GM19043 (cell line): ENCODE measurements around the gene SAMD8.

ENCODE experiments used
- ATAC-seq: cut with Tn5 transposase; IDR thresholded peaks from one replicate; pipeline ENCODE4 v1.9.1; 2021; ENCODE audit warnings: low read depth; ENCODE audit not compliant: unreplicated experiment

Gene SAMD8

DNA sequence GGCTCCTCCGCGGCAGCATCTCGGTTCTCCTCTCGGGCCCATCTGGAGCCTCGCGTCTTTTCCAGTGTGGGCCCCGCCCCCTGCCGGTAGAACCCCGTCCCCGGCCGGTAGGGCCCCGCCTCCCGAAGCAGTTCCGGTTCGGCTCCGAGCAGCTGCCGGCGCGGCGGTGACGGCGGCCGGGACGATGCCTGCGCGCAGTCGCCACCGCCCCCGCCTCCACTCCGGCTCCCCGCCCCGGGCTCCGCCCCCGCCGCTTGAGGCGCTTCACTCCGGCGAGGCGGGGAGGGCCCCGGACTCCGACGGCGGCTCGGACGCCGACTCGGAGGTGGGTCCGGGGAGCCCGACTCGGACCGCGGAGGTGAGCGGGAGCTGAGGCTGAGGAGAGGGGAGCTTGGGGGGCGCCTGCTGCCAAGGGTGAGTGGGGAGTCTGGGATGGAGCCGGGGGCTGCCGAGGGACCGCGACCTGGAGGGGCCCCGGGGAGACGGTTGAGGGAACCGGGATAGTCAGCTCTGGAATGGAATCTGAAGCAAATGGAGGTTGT is at the start of gene SAMD8:
Gene SAMD8 (plus strand): TSS at position 292 of the 542 bp plus-strand sequence. CDS start 38,873 bp downstream, outside the sequence.
- ATAC-seq, result peak; percentile 77

DNA sequence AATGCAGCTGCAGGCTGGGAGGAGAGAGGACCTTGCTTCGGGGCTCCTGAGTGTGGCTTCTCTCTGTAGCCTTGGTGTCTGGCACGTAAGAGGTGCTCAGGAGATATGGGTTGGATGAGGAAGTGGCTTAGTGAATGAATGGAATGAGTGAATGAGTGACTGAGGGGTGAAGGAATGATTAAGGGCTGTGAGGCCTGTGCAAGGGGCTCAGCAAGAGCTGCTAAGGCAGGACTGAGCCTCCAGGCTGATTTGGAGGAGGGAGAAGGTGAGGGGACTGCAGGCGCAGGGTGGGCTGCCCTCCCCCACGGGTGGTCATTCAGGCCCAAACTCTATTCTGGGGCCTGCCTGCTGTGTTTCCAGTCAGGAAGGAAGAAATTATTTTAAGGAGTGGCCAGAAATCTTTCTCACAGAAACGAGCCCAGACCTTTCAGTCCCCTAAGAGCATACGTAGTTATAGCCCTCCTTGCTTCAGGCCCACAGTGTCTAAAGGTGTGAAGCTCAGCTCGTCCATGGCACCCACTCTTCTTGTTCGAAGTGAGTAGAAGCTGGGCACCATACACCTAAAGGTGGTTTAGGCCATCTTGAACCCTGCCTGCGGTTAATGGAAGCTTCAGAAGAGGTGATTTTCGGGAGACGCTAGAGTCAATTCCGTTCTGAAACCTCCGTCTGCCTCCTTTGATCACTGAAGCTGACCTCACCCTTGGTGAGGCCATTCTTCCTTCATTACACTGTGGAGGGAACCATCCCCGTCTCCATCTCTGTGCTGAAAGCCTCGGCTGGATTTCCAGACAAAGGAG is 49.5 kb upstream of the SAMD8 start:
- no peak for ATAC-seq

DNA sequence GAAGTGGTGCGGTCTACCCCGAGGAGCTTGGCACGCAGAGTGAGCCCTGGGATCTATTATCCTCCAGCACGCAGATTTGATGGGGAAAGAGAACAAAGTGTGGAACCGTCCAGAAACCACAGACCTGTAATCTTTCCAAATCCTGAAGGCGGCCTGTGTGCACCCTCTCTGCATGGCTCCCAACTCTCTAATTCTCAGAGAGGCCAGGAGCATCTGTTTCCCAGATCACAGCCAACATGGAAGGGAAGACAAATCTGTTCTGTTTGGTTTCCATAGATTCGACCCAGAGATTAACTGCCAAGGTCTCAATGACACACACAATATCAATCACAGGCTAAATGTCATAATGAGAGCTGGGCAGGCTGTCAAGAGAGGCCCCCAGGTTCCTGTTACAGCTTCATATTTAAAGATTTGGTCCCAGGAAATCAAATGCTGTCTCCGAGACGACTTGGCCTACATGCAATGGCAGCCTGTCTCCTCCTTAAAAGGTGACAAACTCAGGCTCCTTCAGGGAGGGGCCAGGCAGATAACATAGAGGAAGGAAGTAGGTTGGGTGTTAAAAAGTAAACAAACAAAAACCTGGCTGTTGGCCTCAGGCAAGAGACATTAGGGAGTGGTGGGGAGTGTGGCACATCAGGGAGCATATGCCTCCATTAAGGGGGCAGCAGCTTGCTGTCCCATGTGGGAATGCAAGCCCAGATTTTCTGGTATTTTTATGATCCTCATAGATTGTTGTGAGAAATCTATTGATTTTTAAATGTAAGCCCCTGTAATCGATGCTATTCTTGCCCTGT is 48.8 kb upstream of the SAMD8 start:
- no peak for ATAC-seq

DNA sequence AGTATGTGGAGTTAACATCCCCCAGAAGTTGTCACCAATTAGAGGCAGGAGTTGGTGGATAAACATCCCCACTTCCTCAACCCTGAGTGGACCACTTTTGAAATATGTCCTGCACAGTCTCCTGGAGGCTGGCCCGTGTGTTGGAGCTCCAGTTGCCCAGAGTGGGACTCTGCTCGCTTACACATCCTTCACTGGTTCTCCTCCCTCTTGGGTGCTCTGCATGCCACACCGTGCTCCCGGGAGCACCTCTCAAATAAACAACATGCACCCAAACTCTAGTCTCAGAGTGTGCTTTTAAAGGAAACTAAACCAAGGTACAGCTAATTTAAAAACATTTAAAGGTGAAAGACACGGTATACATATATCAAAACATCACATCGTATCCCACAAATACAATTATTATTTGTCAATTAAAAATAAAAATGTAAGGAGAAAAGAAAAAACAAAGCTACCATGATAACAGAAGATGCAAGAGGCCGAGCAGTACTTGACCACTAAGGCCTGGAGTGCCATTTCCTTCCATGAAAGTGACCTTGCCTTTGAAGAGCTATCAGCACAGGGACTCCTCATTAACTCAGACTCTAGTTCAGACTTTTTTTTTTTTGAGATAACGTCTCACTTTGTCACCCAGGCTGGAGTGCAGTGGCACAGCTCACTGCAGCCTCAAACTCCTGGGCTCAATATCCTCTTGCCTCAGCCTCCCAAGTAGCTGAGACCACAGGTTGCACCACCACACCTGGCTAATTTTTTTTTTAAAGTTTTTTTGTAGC is 47.8 kb upstream of the SAMD8 start:
- ATAC-seq, result no peak

DNA sequence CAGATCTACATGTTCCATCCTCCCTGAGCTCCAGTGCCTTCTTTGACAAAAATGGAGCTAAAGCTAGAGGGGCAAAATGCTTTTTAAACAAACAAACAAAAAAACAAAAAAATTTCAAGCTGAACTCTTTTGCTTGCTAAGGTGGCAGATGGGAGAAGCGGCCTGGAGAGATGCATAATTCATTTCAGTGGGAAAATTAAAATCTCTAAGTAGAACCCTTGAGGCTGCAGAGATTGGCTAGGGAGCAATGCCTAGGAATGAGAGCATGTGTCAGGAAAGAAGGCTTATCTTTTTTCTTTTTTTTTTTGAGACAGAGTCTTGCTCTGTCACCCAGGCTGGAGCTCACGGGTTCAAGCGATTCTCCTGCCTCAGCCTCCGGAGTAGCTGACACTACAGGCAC is 46.4 kb upstream of the SAMD8 start:
- no peak for ATAC-seq

DNA sequence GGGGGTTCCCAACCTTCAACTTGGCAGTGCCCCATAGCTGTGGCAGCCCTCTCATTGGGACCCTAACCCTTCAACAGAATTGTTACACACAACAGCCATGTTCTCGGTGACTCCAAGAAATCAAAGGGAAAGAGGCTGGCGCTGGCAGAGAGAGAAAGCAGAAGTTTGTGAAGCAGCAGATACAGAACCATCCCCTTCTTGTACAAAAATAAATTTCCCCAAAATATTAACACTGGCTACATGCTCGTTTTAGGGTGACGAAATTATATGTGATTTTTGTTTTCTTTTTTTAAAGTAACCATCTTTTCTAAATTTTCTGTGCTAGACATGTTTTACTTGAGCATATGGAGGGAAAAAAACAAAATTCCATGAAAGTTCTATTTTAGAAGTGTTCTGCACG is 45.2 kb upstream of the SAMD8 start:
- ATAC-seq, result no peak

DNA sequence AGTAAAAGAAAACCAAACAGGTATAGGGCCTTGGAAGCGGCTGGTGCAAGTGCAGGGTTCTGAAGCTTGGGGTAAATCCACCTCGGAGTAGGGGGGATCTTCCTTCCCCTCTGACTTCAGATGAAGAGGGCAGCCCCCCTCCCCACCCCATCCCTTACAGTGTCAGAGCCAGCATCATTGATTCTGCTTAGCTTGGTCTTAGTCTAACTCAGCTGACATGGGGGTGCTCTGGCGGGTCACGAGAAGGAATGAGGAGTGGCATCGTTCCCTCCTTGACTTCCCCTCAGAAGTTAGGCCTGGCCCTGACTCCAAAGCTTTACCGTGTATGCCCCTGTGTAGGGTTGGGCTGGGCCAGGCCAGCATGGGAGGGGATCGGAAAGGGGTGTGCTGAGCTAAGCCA is 44.2 kb upstream of the SAMD8 start:
- no peak for ATAC-seq

DNA sequence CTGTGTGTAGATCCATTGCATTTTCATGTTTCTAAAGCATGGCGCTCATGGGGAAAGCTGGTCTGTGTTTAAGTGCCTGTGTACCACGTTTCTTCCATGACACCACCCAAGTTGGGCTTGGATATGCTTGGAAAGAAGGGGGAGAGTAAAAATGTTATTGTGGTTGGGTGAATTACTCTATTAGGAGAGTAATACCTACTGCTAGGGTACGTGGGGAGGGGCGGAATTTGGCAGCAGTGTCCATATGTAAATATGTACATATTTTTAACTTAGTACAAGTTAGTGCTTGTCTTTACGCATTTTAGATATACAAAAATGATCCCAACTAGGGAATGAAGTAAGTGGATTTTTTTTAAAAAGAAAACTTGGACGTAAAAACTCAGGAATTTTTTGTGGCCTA is 42.9 kb upstream of the SAMD8 start:
- ATAC-seq, result no peak

DNA sequence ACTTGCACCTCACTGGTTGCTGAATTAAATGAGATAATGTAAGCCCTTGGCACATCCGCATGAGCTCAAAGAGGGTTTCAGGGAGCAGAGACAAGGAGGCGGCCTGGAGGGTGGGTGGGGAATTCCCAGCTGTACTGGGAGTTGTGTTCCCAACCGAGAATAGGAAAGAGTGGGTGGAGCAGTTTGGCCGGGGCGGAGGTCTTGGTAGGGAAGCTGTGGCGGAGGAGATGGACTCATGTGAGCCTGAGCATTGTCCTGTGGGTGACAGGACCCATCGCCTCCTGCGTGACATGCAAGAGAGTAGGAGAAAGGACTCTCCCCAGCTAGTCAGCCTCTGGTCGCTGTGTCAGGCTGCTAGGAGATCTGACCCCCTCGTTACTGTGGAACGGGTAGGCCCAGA is 41.0 kb upstream of the SAMD8 start:
- no peak for ATAC-seq

DNA sequence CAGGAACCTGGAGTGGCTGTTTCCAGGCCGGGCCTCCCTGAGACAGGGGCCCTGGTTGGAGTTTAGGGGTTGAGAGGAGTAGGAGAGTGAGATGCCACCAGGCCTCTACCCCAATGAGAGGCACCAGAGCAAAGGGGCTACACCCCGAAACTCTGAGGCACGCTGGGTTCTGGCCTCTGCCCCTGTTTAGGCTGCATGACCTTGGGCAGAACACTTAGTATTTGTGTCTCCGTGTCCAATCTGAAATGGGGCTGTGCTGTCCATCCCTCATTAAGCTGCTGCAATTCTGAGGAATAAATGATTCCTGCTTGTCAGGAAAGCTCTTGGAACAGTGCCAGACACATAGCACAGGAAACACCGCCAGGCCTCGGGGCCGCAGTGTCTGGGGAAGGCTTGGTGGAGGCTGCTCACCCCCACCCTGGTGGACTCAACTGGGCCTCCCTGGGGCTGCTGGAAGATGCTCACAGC is 40.5 kb upstream of the SAMD8 start:
- no peak for ATAC-seq

DNA sequence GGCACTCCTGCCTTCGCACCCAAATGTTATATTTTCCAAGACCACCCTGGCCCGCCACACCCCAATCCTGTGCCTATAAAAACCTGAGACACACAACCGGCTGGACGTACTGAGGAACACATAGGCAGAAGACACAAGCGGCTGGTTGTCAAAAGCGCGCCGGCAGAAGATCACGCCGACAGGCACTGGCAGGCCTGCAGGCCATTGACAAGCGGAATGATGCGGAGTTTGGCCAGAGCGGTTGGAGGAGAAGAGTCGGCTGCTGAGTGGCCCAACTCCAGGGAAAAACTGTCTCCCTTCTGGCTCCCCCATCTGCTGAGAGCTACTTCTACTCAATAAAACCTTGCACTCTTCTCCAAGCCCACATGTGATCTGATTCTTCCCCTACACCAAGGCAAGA is 39.7 kb upstream of the SAMD8 start:
- ATAC-seq, result no peak

DNA sequence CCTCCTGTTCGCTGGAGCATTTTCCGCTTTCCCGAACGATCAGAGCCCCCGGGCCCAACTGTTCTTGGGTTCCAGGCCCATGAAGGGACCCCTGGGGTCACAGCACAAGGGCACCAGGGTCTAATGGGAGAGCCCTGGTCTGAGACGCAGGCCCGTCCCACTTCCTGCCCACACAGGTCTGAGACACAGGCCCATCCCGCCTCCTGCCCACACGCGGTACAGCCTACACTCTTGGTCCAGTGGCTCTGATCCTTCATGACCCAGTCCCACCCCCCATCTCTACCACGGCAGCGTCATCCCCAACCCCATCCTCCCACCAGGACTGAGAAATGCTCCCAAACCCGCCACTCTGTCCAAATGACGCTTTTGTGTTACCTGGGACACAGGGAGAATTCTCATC is 38.7 kb upstream of the SAMD8 start:
- ATAC-seq, result no peak

DNA sequence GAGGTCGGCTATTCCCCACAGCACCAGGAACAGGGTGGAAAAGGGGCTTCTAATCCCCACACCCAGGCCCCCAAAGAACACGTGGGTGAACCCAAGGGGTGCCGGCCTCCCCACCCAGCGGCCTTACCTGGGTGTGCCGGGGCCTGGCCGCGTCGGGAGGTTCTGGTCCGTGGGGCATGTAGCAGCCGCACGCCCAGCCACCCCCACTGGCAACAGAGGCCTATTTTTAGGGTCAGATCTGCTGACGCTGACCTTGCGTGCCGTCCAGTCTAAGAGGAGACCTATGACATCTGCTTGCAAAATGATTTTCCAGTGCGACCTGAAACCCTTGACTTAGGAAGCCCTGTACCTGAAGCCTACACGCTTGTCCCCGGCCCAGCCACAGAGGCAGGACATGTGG is 38.0 kb upstream of the SAMD8 start:
- no peak for ATAC-seq

DNA sequence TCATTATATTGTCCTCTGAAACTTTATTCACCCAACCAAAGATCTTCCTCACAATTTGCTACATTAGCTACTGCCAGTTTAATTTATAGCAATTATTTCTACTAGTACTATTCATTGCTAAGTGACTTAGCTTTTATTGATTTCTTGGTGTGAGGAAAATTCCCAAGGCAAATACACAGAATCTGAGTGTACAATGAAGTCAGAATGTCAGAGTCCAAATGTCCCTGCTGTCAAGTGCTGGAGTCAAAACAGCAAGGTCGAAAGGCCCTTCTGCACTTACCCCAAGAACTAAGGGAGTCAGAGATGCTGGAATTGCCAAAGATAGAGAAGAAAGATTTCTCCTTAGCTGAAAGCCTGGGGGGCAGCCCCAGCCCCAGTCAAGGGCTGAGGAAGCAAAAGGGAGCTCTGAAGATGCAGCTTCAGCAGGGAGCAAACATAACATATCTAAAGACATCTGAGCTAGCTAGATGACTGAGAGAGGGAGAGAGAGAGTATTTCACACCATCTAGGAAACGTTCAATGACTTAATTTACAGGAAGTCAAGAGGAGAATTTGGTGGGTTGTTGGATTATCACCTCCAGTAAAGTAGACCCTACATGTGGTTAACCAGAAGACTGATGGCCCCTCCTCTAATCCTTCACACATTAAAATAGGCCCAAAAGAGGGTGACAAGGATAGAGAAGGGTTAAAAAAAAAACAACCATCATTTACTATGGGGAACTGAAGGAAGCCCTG is 36.6 kb upstream of the SAMD8 start:
- ATAC-seq, result no peak

DNA sequence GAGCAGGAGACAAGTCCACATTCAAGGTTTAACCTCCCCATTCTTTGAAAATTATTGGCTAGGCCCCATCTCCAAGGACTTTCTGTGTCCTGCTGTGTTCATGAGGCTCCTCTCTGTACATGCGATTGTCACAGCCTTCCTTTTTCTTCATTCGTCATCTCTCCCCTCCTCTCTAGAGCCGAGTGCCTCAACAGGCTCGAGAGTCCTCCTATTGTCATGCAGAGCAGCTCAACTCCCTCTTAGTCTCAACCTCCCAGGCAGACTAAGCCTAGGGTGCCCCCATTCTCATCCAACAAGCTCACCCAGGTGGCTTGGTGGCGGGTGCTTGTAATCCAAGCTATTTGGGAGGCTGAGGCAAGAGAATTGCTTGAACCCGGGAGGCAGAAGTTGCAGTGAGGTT is 35.1 kb upstream of the SAMD8 start:
- no peak for ATAC-seq

DNA sequence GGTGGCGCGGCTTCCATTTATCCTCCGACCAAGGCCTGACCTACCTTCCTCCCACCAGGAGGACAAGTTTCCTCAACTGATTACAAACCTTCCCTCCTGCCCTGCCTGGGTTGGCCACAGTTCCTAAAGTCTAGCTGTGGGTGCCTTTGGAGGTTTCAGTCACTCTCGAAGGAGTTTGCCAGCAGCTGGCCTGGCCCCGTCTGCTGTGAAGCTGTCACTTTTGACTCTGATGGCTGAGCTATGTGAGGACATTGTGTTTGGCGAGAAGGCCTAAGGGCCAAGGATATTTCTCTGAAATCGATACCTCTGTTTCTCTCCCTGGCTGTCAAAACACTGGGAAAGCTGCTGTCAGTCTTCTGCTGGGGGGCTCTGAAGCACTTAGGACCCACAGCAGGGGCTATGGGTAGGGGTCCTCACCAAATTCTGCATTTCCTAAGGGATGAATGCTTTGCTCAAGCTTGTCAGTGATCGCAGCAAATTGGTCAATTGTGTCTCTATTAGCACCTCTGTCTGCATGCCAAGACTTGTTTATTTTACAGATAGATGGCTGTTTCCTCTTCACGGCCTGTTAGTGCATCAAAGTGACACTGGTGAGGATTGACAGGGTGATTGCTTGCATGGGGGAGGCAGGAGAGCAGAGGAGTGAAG is 31.9 kb upstream of the SAMD8 start:
- no peak for ATAC-seq

DNA sequence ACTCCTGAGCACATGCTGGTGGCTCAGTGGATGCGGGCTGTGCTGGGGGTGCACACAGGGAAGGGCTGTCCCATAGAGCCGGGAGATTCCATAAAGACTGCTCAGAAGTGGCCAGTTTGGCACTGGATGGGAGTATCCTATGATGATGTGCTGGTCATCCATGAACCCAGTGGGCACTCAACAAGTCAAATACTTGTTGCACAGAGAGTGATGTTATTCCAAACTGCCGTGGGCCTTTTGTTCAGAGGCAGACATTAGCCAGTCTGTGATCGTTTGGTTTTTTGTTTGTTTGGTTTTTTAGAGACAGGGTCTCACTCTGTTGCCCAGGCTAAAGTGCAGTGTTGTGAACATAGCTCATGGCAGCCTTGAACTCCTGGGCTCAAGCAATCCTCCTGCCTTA is 30.9 kb upstream of the SAMD8 start:
- no peak for ATAC-seq

DNA sequence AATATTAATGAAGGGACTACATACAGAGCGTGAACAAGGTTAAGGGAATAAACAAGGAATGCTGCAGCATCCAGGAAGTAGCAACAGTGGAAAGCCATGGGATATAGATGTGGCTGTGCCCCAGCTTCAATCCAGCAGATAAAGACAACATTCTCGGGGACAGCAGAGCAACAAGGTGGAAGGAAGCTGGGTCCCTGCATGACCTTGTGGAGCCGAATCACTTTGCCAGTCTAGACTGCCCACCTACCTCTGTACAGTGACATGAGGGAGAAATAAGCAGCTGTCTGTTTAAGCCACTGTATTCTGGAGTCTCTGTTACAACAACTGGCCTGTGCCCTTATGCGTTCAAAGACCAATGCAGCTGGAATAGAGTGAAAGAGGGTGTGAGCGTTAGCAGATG is 30.1 kb upstream of the SAMD8 start:
- no peak for ATAC-seq

DNA sequence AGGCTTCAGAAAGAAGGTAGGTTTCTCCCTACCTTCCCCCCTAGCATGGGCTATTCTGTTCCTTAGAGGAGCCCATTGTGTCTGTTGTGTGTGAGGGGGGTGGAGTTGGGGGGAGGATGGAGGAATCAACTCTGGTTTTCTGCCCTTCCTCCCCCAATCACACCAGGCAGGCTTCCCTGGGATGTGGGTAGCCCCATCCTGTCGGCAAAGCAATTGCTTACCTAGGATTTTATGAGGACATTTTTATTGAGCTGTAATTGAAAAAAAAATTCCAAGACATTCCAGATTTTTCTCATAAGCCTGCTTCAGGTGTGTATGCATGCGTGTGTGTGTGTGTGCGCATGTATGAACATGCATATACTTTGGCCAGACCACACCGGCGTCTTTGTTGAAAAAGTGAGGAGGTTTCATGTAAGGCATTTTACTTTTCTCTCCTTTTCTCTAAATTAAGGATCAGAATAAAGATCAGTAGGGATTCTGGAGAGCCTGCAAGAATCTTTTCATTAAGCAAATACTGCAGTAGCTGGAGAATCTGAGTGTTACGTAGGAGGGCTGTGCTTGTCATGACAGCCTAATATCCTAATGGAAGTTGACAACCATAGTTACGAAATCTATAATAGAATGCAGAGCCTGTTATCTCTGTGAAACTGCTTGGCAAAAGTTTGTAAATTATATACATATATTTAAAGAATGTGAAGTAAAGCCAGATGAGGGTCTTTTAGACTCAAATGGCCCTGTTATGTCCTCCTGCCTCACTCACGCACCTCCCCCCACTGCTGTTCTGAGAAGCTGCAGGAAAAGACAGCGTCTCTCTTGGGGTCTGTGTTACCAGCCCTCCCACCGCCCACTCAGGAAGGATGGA is 27.3 kb upstream of the SAMD8 start:
- ATAC-seq, result no peak
